Measurements from ENCODE around the gene MANSC4. TPM values are rescaled to one million over a fixed set of nuclear protein-coding genes. Genes with fewer than 3 reads are reported as not detected.

The MANSC4 gene
- total and polyA plus RNA-seq, 2 of the 13 experiments (the other 11 are each of a cell fraction or from before 2014, with no cell fraction given), result not detected

GRCh38 chr12:27779920-27780611 is at the start of gene MANSC4, which contains the start of gene KLHL42 (continued):
- TF ChIP-seq ZSCAN29 (CRISPR knock-in tag; conservative IDR thresholded peaks at IDR 0.05), result no peak
- TF ChIP-seq ADNP (CRISPR knock-in tag; IDR thresholded peaks at IDR 0.05), result no peak
- TF ChIP-seq ZNF18 (CRISPR knock-in tag; IDR thresholded peaks at IDR 0.05; ENCODE audit: insufficient replicate concordance), result peak; percentile 73
- peak; percentile 73 for TF ChIP-seq ZBTB14 (CRISPR knock-in tag; IDR thresholded peaks at IDR 0.05)
- TF ChIP-seq DNMT3B (CRISPR knock-in tag; conservative IDR thresholded peaks at IDR 0.05), result no peak
- TF ChIP-seq DMAP1 (CRISPR knock-in tag; IDR thresholded peaks at IDR 0.05), result peak; percentile 48; the same call in 1 of the 2 replicates
- peak; percentile 29; the same call in 1 of the 2 replicates for TF ChIP-seq HOXA5 (CRISPR knock-in tag; IDR thresholded peaks at IDR 0.05)
- peak; percentile 46; the same call in 1 of the 2 replicates for TF ChIP-seq ZNF329 (CRISPR knock-in tag; IDR thresholded peaks at IDR 0.05; ENCODE audit: low read depth)
- TF ChIP-seq ZNF704 (CRISPR knock-in tag; IDR thresholded peaks at IDR 0.05; ENCODE audit: borderline replicate concordance), result peak; percentile 76
- TF ChIP-seq ZNF724P (CRISPR knock-in tag; IDR thresholded peaks at IDR 0.05; ENCODE audit: borderline replicate concordance), result no peak
- TF ChIP-seq MAF1 (CRISPR knock-in tag; IDR thresholded peaks at IDR 0.05; ENCODE audit: borderline replicate concordance), result no peak
- peak; percentile 22; the same call in 1 of the 2 replicates for TF ChIP-seq JUND (CRISPR knock-in tag; IDR thresholded peaks at IDR 0.05)
- no peak for TF ChIP-seq NFYB (CRISPR knock-in tag; IDR thresholded peaks at IDR 0.05)
- no peak for TF ChIP-seq SOX5 (CRISPR knock-in tag; IDR thresholded peaks at IDR 0.05; ENCODE audit: borderline replicate concordance)
- TF ChIP-seq ZNF589 (CRISPR knock-in tag; conservative IDR thresholded peaks at IDR 0.05), result peak; percentile 48; the same call in 1 of the 2 replicates
- peak; percentile 13; the same call in 1 of the 2 replicates for TF ChIP-seq KMT2B (CRISPR knock-in tag; IDR thresholded peaks at IDR 0.05)
- TF ChIP-seq PATZ1 (CRISPR knock-in tag; IDR thresholded peaks at IDR 0.05), result no peak
- 0 out of 2 replicates have a peak, but pooled peaks have one; percentile 23 for TF ChIP-seq FOXO4 (CRISPR knock-in tag; conservative IDR thresholded peaks at IDR 0.05)
- peak; percentile 29; the same call in 1 of the 2 replicates for TF ChIP-seq ZBTB43 (CRISPR knock-in tag; conservative IDR thresholded peaks at IDR 0.05)
- TF ChIP-seq TOE1 (CRISPR knock-in tag; IDR thresholded peaks at IDR 0.05), result no peak
